Measurements from ENCODE around the gene RNFT2.

DNA sequence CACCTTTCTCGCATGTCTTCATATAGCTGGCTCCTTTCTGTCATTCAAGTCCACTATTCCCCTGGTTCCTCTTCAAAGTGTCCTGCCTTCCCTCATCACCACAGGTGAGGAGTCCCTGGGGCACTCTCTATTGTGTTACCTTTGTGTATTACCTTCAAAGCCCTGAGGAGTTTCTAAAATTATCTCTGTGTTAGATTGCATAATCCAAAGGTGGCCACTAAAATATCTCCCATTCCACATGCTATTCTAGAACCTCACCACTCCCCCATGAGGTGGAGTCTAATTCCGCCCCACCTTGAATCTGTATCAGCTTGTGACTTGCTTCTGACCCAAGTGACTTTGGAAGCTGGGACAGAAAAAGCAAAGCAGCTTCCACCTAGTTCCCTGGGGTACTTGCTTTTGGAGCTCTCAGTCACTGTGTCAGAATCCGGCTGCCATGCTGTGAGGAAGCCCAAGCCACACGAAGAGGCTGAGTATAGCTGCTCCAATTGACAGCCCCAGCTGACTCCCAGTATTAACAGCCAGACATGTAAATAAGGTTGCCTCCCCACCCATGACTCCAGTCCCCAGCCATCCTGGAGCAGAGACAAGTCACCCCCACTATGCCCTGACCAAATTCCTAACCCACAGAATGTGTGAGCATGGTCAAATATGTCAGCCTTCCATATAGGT, 136.3 kb downstream of the RNFT2 start:
- TF ChIP-seq, protein P1, sequence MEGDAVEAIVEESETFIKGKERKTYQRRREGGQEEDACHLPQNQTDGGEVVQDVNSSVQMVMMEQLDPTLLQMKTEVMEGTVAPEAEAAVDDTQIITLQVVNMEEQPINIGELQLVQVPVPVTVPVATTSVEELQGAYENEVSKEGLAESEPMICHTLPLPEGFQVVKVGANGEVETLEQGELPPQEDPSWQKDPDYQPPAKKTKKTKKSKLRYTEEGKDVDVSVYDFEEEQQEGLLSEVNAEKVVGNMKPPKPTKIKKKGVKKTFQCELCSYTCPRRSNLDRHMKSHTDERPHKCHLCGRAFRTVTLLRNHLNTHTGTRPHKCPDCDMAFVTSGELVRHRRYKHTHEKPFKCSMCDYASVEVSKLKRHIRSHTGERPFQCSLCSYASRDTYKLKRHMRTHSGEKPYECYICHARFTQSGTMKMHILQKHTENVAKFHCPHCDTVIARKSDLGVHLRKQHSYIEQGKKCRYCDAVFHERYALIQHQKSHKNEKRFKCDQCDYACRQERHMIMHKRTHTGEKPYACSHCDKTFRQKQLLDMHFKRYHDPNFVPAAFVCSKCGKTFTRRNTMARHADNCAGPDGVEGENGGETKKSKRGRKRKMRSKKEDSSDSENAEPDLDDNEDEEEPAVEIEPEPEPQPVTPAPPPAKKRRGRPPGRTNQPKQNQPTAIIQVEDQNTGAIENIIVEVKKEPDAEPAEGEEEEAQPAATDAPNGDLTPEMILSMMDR (IDR thresholded peaks at IDR 0.05): no peak
- no peak for TF ChIP-seq POLR2A (IDR thresholded peaks at IDR 0.05)
- no peak for TF ChIP-seq POLR2AphosphoS5 (IDR thresholded peaks at IDR 0.05)
